ENCODE data around the gene RIMBP2.

GRCh38 chr12:130706885-130707570 lies 9.1 kb downstream of the RIMBP2 start:
- TF ChIP-seq CTCF (IDR thresholded peaks at IDR 0.05; ENCODE audit: low read depth, low read length) (no peak), POLR2A (IDR thresholded peaks at IDR 0.05; ENCODE audit: extremely low read depth, insufficient read length) (no peak), MAX (IDR thresholded peaks at IDR 0.05; ENCODE audit: low read depth, low read length) (no peak), MYC (IDR thresholded peaks at IDR 0.05; ENCODE audit: low read depth, low read length) (no peak)
